Mammary epithelial cell (primary cell): ENCODE results near the gene ZNF10.

ENCODE experiments used
- EZH2 ChIP-seq: IDR thresholded peaks from 2 replicates; pipeline ENCODE4 v1.6.1; 2012; ENCODE audit warnings: low read length, inconsistent platforms, borderline replicate concordance
- TF ChIP-seq, protein P1 (sequence below), 2 donors: IDR thresholded peaks in 1 of 2; conservative IDR thresholded peaks in 1 of 2; 2 replicates each; pipeline ENCODE4 v1.5.1; 2011 to 2012; ENCODE audit warnings: inconsistent platforms in 2 of 2, low read length in 2 of 2, mild to moderate bottlenecking in 2 of 2, control low read depth in 1 of 2, low read depth in 1 of 2; ENCODE audit not compliant: insufficient read depth in 1 of 2; ENCODE audit errors: extremely low read depth in 1 of 2

DNA sequence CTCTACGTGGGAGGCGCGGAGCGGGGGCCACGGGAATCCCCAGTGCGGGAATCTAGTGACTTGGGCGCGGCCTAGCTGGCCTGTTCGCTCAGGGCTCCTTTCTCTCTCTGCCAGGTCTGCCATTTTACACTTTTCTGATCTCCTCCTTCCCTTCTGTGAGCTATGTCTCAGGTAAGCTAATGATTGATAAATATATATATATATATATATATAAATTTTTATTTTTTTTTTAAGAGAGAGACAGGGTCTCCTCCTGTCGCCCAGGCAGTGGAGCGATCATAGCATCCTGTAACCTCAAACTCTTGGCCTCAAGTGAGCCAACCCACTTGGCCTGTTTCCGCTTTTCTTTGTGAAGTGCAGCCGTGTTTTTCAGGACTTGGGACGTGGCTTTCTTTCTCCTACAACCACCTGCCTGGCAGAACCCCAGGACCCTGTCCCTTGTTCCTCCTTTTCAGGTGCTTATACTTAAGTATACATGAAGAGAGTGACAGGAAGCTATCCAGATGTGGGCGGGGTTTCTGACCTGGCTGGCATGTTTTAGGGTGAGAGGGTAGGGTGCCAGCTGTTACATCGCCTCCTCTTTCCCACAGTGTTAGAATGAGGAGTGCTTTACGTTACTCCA, 49.2 kb upstream of the ZNF10 start:
- TF ChIP-seq, protein P1, sequence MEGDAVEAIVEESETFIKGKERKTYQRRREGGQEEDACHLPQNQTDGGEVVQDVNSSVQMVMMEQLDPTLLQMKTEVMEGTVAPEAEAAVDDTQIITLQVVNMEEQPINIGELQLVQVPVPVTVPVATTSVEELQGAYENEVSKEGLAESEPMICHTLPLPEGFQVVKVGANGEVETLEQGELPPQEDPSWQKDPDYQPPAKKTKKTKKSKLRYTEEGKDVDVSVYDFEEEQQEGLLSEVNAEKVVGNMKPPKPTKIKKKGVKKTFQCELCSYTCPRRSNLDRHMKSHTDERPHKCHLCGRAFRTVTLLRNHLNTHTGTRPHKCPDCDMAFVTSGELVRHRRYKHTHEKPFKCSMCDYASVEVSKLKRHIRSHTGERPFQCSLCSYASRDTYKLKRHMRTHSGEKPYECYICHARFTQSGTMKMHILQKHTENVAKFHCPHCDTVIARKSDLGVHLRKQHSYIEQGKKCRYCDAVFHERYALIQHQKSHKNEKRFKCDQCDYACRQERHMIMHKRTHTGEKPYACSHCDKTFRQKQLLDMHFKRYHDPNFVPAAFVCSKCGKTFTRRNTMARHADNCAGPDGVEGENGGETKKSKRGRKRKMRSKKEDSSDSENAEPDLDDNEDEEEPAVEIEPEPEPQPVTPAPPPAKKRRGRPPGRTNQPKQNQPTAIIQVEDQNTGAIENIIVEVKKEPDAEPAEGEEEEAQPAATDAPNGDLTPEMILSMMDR (conservative IDR thresholded peaks at IDR 0.05 in 1 of 2, IDR thresholded peaks at IDR 0.05 in 1 of 2; ENCODE audit: extremely low read depth in 1 of 2, insufficient read depth in 1 of 2, low read depth in 1 of 2, low read length in 2 of 2), result no peak
- no peak for TF ChIP-seq EZH2
